CD4-positive, alpha-beta T cell treated with Interleukin-6 at 100 ng/mL for 8 hours (primary cell): Measurements from ENCODE around the gene SLU7.
A peak's percentile ranks its signal among the peaks of the same experiment; 100 is the strongest.
"Not testable (repeated sequence)": the region's sequence is repeated elsewhere in the genome, so short reads cannot be mapped to it uniquely, and the experiment has no call there.

Experiments used
- DNase-seq: peaks from one replicate; pipeline ENCODE4 v3.0.0-alpha.2; 2020; ENCODE audit warnings: mixed read lengths, low spot score

SLU7 gene

DNA sequence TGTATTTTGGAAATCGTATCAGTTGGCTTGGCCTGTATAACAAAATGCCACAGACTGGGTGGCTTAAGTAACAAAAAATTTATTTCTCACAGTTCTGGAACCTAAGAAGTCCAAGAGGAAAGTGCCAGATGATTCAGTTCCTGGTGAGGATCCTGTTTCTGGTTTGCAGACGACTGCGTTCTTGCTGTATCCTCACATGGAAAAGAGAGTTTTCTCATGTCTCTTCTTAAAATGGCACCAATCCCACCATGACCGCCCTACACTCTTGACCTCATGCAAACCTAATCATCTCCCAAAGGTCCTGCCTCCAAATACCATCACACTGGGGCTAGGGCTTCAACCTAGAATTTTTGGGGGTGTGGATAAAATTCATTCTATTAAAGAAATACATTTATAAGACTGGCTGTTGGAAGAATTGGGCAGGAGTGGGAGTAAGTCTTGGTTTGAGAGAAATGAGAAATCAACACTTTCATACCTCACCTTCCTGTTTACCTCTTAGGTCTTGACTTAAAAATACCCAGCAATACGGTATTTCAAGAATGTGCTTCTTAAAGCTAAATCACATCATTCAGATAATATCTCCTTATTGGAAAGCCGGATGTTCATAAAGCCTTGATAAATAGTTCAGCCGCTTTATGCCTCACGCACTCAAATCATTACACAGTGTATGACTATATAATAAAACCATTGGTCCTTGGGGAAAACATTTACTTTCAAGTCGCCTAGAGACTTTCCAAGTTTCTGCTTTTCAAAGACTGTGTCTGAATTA is 31.5 kb upstream of the SLU7 start:
- DNase-seq = no peak

DNA sequence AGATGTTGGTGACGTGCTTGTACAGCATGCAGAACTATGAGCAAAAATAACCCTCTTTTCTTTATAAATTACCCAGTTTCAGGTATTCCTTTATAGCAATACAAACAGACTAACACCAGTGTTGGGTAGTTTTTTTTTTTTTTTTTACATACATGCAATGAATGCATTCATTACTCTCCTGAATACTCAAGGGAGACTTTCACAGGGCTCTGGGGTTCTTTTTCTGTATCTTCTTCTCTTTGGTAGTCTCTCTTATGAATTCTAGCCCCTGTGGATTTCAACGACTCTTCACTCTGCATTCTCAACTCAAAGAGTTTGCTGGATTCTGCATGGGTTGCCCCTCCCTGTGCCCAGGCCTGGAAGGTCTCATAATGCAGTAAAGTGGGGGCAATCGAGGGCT is 30.6 kb upstream of the SLU7 start:
- DNase-seq = no peak

DNA sequence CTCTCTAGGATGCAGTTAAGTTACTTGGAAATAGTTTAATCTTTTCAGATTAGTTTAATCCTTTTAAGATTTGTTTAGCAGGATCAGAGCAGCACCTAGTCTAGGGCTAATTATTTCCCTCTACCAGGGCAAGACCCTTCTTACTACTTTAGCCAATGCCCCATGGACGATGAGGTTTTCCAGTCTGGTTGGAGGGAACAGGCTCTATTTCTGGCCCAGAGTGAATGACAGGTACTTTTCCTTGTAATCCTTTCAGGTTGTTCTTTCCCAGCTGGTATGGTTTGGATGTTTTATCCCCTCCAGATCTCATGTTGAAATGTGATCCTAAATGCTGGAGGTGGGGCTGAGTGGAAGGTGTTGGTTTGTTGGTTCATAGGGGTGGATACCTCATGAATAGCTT is 30.0 kb upstream of the SLU7 start:
- no peak for DNase-seq

GRCh38 chr5:160445751-160446150 is 26.9 kb upstream of the SLU7 start:
- no peak for DNase-seq

DNA sequence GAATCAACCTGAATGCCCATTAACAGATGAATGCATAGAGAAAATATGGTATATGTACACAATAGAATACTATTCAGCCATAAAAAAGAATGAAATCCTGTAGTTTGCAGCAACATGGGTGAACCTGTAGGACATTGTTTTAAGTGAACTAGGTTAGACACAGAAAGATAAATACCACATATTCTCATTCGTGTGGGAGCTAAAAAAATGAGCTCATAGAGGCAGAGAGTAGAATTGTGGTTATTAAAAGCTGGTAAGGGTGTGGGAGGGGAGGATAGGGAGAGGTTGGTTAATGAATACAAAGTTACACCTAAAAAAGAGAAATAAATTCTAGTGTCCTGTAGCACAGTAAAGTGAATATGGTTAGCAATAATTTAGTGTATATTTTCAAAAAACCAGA is 26.3 kb upstream of the SLU7 start:
- no peak for DNase-seq

DNA sequence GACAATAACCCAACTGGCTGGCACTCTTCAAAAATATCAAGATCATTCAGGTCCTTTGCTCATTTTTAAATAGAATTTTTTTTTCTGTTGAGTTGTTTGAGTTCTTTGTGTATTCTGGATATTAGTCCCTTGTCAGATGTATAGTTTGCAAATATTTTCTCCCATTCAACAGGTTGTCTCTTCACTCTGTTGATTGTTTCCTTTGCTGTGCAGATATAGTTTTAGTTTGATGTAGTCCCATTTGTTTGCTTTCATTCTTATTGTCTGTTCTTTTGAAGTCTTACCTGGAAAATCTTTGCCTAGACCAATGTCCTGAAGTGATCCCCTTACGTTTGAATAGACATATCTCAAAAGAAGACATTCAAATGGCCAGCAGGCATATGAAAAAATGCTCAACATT is 25.5 kb upstream of the SLU7 start:
- DNase-seq = no peak

DNA sequence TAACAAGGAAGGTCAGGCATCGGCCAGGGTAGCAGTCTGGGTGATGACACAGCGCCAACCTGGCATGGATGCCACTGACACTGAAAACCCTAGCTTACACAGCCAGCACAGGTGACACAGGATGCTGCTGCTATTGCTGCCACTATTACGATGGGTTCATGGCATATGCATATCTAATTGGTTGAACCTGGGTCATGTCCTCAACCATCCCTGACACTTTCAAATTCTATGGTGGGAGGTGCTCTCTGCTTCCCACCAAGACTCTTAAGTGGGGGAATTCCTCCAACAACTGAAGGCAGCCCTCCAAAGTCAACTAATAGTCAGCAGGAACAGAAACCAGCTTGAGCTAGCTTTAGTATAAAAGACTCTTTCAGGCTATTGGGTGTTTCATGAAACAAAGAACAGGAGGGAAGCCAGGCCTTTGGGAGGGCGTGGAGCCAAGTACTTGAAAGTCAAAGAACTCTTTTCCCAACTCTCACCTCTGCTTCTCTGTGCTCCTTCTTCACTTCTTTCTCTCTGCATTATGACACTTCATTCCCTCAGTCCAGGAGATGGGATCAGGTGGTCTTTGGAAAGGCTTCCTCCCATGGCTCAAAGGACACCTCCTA is 24.0 kb upstream of the SLU7 start:
- no peak for DNase-seq

DNA sequence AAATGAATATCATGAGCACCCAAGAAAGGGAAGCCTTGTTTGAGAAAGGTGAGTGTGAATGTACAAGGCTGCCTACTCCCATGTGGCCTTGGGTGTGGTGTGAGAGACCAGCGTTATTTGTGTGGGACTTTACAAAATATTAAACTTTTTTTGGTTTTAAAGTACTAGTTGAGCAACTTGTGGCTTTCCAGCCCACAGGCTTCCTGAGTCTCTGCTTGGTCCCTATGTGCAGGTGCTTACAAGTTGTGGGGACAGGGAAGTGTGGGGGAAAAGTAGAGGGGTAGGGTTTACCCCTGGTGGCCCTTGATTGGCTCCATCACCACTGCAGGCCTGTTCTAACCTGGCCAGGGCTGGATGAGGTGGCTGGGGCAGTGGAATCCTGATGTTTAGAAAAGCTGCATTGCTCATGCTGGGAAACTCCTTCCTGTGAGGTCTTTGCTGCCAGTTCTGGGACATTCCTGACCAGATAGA is 22.5 kb upstream of the SLU7 start:
- no peak for DNase-seq

GRCh38 chr5:160439205-160439600 is 20.3 kb upstream of the SLU7 start:
- DNase-seq = peak; percentile 83

- peak; percentile 71 for DNase-seq
Observed at GRCh38 chr5:160438316-160439204, 19.7 kb upstream of the SLU7 start.

GRCh38 chr5:160437271-160437670 is 18.4 kb upstream of the SLU7 start:
- DNase-seq = no peak

GRCh38 chr5:160436661-160437060 is 17.8 kb upstream of the SLU7 start:
- not testable (repeated sequence) for DNase-seq

- no peak for DNase-seq
Observed at GRCh38 chr5:160436017-160436416, 17.1 kb upstream of the SLU7 start.

DNA sequence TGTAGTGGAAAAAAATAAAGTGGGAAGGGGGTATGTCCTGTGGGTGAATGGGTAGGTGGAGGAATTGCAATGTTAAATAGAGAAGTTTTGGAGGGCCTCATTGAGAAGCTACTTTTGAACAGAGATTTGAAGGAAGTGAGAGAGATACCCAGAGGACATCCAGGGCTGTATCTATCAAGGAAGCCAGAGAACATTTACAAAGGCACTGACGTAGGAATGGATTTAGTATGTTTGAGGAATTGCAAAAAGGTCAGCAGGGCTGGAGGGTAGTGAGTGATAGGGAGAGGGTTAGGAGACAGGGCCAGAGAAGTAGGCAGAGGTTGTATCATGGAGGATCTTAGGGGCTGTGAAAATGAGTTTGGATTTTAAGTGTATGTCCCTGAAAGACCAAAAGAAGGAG is 16.7 kb upstream of the SLU7 start:
- DNase-seq = no peak

DNA sequence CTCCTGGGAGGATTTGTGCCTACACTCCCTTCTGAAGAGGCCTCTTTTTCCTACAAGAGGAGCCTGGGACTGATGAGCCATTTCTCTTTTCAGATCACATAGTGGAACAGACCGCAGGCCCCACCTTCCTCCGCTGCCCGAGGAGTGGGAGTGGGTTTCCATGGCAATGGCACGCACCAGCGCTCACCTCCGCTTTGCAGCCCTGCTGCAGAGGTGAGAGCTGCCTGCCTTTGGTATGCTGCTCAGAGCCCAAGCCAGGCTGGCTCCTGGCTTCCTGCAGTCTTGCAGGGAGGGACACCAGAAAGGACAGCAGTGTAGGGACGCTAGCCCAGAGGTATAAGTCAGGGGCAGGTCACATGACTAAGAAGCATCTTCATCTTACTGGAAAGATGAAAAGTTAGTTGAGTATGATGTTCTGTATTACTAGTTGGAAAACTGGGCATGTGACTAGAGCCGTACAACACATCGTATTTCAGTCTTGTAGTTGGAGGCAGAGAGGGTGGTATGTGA is 15.2 kb upstream of the SLU7 start:
- no peak for DNase-seq

- no peak for DNase-seq
Observed at GRCh38 chr5:160432787-160433186, 13.9 kb upstream of the SLU7 start.

DNA sequence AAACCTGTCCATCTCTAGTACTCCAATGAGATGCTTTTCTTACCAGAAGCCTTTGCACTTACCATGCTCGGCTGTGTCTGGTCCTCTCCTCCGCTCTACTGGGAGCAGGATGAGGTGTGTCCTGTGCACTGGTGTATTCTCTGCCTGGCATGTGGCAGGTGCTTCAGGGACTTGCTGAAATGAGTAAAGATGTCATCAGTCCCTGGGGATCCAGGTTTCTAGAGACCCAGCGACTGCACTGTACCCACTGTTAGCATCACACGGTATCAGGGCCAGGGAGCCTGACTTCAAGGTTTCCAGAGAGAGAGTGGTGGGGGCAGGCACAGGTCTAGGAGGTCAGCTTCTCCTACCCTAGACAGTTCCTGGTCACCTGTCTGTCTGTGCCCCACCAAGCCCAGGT is 13.3 kb upstream of the SLU7 start:
- DNase-seq = no peak

- no peak for DNase-seq
Observed at GRCh38 chr5:160427607-160428006, 8.7 kb upstream of the SLU7 start.

DNA sequence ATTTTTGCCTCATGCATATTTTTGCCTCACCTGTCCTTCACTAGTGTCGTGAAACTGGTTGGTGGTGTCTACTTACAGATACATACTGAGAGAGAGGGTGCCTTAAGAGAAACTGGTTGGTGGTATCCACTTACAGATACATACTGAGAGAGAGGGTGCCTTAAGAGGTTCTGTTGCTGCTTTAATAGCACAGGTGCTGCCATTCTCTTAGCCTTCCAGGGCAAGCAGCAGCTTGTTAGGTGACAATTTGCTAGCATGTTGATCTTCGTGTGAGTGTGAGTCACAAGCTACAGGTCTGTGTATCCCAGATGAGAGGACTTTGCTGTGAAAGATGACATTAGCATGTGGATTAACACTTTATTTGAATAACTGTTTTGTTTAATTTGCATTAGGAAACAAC is 4.2 kb upstream of the SLU7 start:
- DNase-seq = no peak

DNA sequence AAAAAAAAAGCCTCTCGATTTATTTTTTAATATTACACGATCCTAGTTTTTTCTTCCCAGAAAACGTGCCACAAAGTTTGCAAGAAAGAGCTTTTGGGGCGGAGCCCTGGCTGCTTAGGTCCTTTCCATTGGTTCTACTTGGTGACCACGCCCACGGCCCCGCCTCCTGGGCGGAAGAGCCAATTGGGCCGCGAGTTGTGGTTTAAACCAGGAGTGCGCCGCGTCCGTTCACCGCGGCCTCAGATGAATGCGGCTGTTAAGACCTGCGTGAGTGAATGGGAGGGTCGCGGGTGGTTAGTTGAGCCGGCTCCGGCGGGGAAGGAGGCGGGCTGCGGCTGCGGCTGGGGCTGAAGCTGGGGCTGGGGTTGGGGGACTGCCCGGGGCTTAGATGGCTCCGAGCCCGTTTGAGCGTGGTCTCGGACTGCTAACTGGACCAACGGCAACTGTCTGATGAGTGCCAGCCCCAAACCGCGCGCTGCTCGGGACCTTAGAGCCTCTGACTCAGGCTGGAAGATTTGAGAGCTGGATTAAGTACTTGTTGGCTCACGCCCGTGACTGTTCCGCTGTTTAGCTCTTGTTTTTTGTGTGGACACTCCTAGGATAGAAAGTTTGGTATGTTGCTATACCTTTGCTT is 2.9 kb upstream of the SLU7 start, which contains the start of gene PTTG1:
TSS of gene PTTG1 (plus strand) at position 231 of the 634 bp plus-strand sequence. CDS start 458 bp downstream, outside the sequence.
- DNase-seq = peak; percentile 91

DNA sequence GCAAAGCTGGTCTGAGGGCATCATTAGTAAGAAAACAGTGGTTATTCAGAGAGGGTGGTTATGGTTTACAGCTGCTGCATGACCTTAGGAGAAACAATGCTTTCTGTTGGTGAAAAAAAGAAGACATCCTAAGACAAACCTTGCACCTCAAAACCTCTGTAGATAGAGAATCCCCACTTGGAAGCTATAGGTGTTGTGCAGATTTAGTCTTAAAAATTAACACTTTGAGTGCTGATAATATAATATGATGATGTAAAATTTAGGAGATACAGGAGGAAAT is 1.4 kb upstream of the SLU7 start:
- DNase-seq = no peak
